Measurements from ENCODE around the gene LENG1.

DNA sequence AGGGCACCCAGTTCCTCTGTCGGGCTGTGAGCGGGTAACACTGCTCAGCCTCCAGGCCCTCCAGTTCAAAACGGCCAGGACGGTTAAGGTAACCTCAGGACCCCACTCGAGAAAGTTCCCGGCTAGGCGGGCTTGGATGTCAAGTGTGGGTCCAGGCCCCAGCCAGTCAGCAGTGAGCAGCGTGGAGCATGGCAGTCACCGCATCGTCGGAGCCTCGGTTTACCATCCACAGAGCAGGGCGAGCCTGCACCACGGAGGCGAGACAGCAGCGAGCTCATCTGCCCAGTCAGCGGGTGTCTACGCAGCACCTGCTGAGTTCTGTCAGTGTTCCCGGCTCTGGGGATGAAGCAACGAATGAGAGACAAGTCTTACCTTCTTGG lies 29.9 kb downstream of the LENG1 start:
- TF ChIP-seq, protein P1, sequence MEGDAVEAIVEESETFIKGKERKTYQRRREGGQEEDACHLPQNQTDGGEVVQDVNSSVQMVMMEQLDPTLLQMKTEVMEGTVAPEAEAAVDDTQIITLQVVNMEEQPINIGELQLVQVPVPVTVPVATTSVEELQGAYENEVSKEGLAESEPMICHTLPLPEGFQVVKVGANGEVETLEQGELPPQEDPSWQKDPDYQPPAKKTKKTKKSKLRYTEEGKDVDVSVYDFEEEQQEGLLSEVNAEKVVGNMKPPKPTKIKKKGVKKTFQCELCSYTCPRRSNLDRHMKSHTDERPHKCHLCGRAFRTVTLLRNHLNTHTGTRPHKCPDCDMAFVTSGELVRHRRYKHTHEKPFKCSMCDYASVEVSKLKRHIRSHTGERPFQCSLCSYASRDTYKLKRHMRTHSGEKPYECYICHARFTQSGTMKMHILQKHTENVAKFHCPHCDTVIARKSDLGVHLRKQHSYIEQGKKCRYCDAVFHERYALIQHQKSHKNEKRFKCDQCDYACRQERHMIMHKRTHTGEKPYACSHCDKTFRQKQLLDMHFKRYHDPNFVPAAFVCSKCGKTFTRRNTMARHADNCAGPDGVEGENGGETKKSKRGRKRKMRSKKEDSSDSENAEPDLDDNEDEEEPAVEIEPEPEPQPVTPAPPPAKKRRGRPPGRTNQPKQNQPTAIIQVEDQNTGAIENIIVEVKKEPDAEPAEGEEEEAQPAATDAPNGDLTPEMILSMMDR (IDR thresholded peaks at IDR 0.05; ENCODE audit: poor library complexity) = no peak
- TF ChIP-seq EZH2phosphoT487 (IDR thresholded peaks at IDR 0.05; ENCODE audit: low read depth, severe bottlenecking, unreplicated experiment) (no peak), EZH2 (IDR thresholded peaks at IDR 0.05; ENCODE audit: borderline replicate concordance) (no peak)

Measured in hepatocyte (in vitro differentiated cells).